Activated CD4-positive, alpha-beta T cell treated with anti-CD3 and anti-CD28 coated beads, Interleukin-2, Interleukin-6, amounts not matched to agents 100 ng/mL and 50 ng/mL, durations not matched to agents 16 hours and 8 hours (primary cell): Measurements from ENCODE around the gene NAV1.
"Not testable (repeated sequence)": the region's sequence is repeated elsewhere in the genome, so short reads cannot be mapped to it uniquely, and the experiment has no call there.

ENCODE experiments used
- DNase-seq: peaks from one replicate; pipeline ENCODE4 v3.0.0-alpha.2; 2020

Gene NAV1

GRCh38 chr1:201566933-201567801 is 28.2 kb downstream of the NAV1 start:
- no peak for DNase-seq

GRCh38 chr1:201568265-201568664 is 29.3 kb downstream of the NAV1 start:
- no peak for DNase-seq

GRCh38 chr1:201568859-201569294 is 29.9 kb downstream of the NAV1 start:
- DNase-seq = no peak

GRCh38 chr1:201570181-201570885 is 31.4 kb downstream of the NAV1 start:
- DNase-seq = no peak

GRCh38 chr1:201570886-201571624 is 32.1 kb downstream of the NAV1 start:
- no peak for DNase-seq

GRCh38 chr1:201573030-201573429 is 34.1 kb downstream of the NAV1 start:
- no peak for DNase-seq

- no peak for DNase-seq
These were observed 35.0 kb downstream of the NAV1 start for GRCh38 chr1:201573923-201574322.

GRCh38 chr1:201575912-201576311 is 37.0 kb downstream of the NAV1 start:
- DNase-seq = no peak

- DNase-seq = no peak
These were observed 38.0 kb downstream of the NAV1 start for GRCh38 chr1:201576914-201577313.

GRCh38 chr1:201578008-201578888 is 39.3 kb downstream of the NAV1 start:
- no peak for DNase-seq

- DNase-seq = not testable (repeated sequence)
These were observed 42.4 kb downstream of the NAV1 start for GRCh38 chr1:201581371-201581770.

- DNase-seq = no peak
These were observed 43.9 kb downstream of the NAV1 start for GRCh38 chr1:201582705-201583442.

- DNase-seq = no peak
These were observed 44.7 kb downstream of the NAV1 start for GRCh38 chr1:201583663-201584062.

GRCh38 chr1:201584471-201585092 is 45.7 kb downstream of the NAV1 start:
- DNase-seq = no peak

- DNase-seq = no peak
These were observed 46.2 kb downstream of the NAV1 start for GRCh38 chr1:201585093-201585483.

- DNase-seq = no peak
These were observed 47.0 kb downstream of the NAV1 start for GRCh38 chr1:201585901-201586300.

GRCh38 chr1:201586806-201587205 is 47.9 kb downstream of the NAV1 start:
- no peak for DNase-seq

- DNase-seq = no peak
These were observed 48.8 kb downstream of the NAV1 start for GRCh38 chr1:201587729-201588128.
